ENCODE data around the gene OOSP4A. TPM values are rescaled to one million over a fixed set of nuclear protein-coding genes. Genes with fewer than 3 reads are reported as not detected.

Gene OOSP4A
- total RNA-seq, 2 experiments from 2014 or later = not detected

GRCh38 chr11:60016881-60017280 is 53.0 kb downstream of the OOSP4A start, which contains the start of gene OOSP4B:
Gene OOSP4B (plus strand): TSS chr11:60017181.
- peaks cover 5% of the 10 kb centered on the region for H3K27me3 Mint-ChIP-seq
- no peak within 1 kb of the TSS for H3K27ac Mint-ChIP-seq
- TF ChIP-seq CTCF (IDR thresholded peaks at IDR 0.05) = no peak
- ChIA-PET CTCF (no interaction called here), POLR2A (no interaction called here)
- H3K4me3 Mint-ChIP-seq = no peak within 1 kb of the TSS
- no peaks in the 10 kb centered on the region for H3K4me1 ChIP-seq (ENCODE audit: insufficient read depth, low read length)
- no peak within 1 kb of the TSS for H3K4me3 ChIP-seq (ENCODE audit: low read length)
- no peaks in the 10 kb centered on the region for H3K9me3 Mint-ChIP-seq
- H3K27me3 ChIP-seq (ENCODE audit: control insufficient read depth in 1 of 2, insufficient read depth in 2 of 2, low read length in 2 of 2) = peaks cover 0 to 3% of the 10 kb centered on the region in 2 experiments
- ATAC-seq (ENCODE audit: poor library complexity) = no peak
- H3K36me3 ChIP-seq (ENCODE audit: insufficient read depth, low read length) = no peaks in the 10 kb centered on the region
- no peaks in the 10 kb centered on the region for H3K4me1 Mint-ChIP-seq (ENCODE audit: low read depth)
- no peaks in the 10 kb centered on the region for H3K36me3 Mint-ChIP-seq (ENCODE audit: low read depth)
- no peak for DNase-seq
- H3K27ac ChIP-seq (ENCODE audit: low read depth in 1 of 2, low read length in 2 of 2) = no peak within 1 kb of the TSS
- H3K9me3 ChIP-seq (ENCODE audit: control insufficient read depth in 1 of 2, insufficient read depth in 1 of 2, low read length in 2 of 2) = peaks cover 0 to 7% of the 10 kb centered on the region in 2 experiments
- intact Hi-C loops (cut with DNase I, micrococcal nuclease) = no loop called here

- DNase-seq = no peak
- TF ChIP-seq CTCF (IDR thresholded peaks at IDR 0.05) = no peak
- intact Hi-C loops (cut with DNase I, micrococcal nuclease) = no loop called here
- Mint-ChIP-seq H3K27me3 (peaks cover 5% of the 10 kb centered on the region), H3K4me3 (no peak overlapping the region), H3K9me3 (no peaks in the 10 kb centered on the region), H3K27ac (no peak overlapping the region), H3K36me3 (ENCODE audit: low read depth) (no peaks in the 10 kb centered on the region), H3K4me1 (ENCODE audit: low read depth) (no peaks in the 10 kb centered on the region)
- ATAC-seq (ENCODE audit: poor library complexity) = no peak
- ChIA-PET POLR2A (no interaction called here), CTCF (no interaction called here)
- Histone ChIP-seq H3K9me3 (ENCODE audit: control insufficient read depth in 1 of 2, insufficient read depth in 1 of 2, low read length in 2 of 2) (peaks cover 0 to 7% of the 10 kb centered on the region in 2 experiments), H3K27me3 (ENCODE audit: control insufficient read depth in 1 of 2, insufficient read depth in 2 of 2, low read length in 2 of 2) (peaks cover 0 to 3% of the 10 kb centered on the region in 2 experiments), H3K36me3 (ENCODE audit: insufficient read depth, low read length) (no peaks in the 10 kb centered on the region), H3K4me3 (ENCODE audit: low read length) (no peak overlapping the region), H3K4me1 (ENCODE audit: insufficient read depth, low read length) (no peaks in the 10 kb centered on the region), H3K27ac (ENCODE audit: low read depth in 1 of 2, low read length in 2 of 2) (no peak overlapping the region)
Observed at GRCh38 chr11:60018058-60018457, 54.2 kb downstream of the OOSP4A start.

Other genes starting within 250 kb of the OOSP4A start
- 1 to 10 TPM; 4.6 to 6.4 TPM for gene STX3, start 208.7 kb upstream of the OOSP4A start, total RNA-seq
- gene MRPL16, start 153.3 kb upstream of the OOSP4A start, total RNA-seq = 10 to 100 TPM; 22.8 to 24.6 TPM
- gene CBLIF, start 118.5 kb upstream of the OOSP4A start, total RNA-seq = not detected
- gene TCN1, start 97.5 kb upstream of the OOSP4A start, total RNA-seq = not detected
- gene OOSP3, start 85.3 kb upstream of the OOSP4A start, total RNA-seq = not detected
- gene OOSP1, start 25.6 kb upstream of the OOSP4A start, total RNA-seq = not detected
- gene OOSP4B, start 53.1 kb downstream of the OOSP4A start, total RNA-seq = not detected
- gene OOSP2, start 76.4 kb downstream of the OOSP4A start, total RNA-seq = not detected
- gene MS4A3, start 92.6 kb downstream of the OOSP4A start, total RNA-seq = not detected
- not detected for gene MS4A2, start 124.6 kb downstream of the OOSP4A start, total RNA-seq
- 1 to 10 TPM; 3.3 TPM for gene MS4A6A, start 219.1 kb downstream of the OOSP4A start, total RNA-seq